ENCODE results near the gene STIM1.

DNA sequence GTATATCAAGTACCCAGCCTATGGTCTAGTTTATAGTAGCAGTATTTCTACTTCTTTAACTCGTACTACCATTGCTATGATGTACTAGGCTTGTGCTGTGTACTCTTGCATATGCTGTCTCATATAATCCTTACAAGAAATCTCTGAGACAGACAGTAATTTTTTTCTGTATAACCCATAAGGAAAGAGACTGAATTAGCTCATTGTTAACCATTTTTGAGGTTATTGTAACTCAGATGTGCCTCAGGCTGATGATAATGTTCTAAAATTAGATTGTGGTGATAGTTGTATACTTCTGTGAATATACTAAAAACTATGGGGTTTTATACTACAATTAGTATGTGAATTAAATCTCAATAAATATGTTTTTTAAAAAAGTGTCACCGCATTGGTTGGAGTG, 127.0 kb downstream of the STIM1 start:
- TF ChIP-seq, protein P1, sequence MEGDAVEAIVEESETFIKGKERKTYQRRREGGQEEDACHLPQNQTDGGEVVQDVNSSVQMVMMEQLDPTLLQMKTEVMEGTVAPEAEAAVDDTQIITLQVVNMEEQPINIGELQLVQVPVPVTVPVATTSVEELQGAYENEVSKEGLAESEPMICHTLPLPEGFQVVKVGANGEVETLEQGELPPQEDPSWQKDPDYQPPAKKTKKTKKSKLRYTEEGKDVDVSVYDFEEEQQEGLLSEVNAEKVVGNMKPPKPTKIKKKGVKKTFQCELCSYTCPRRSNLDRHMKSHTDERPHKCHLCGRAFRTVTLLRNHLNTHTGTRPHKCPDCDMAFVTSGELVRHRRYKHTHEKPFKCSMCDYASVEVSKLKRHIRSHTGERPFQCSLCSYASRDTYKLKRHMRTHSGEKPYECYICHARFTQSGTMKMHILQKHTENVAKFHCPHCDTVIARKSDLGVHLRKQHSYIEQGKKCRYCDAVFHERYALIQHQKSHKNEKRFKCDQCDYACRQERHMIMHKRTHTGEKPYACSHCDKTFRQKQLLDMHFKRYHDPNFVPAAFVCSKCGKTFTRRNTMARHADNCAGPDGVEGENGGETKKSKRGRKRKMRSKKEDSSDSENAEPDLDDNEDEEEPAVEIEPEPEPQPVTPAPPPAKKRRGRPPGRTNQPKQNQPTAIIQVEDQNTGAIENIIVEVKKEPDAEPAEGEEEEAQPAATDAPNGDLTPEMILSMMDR (IDR thresholded peaks at IDR 0.05), result no peak
- no peak for TF ChIP-seq POLR2A (IDR thresholded peaks at IDR 0.05)

Measured in right lobe of liver (tissue), 4 donors.